SK-N-MC (cell line): ENCODE measurements around the gene TOMM40L.

Experiments
- EZH2 ChIP-seq: fragments of 200-600 bp; sonication (generic); IDR thresholded peaks from one replicate; pipeline ENCODE4 v1.6.1; 2017; ENCODE audit warnings: antibody characterized with exemption
- POLR2AphosphoS5 ChIP-seq: IDR thresholded peaks from 2 replicates; pipeline ENCODE4 v1.6.1; 2012; ENCODE audit warnings: mild to moderate bottlenecking, low read depth, low read length, borderline replicate concordance

- TF ChIP-seq EZH2 = no peak
- no peak for TF ChIP-seq POLR2AphosphoS5
Observed at GRCh38 chr1:161179698-161180097, 46.2 kb upstream of the TOMM40L start.
